ENCODE data around the gene MRM1.
"Not testable (repeated sequence)": the region's sequence is repeated elsewhere in the genome, so short reads cannot be mapped to it uniquely, and the experiment has no call there.

Gene MRM1

GRCh38 chr17:36602030-36602748, 806 bp downstream of the MRM1 start:
- no peak for DNase-seq

GRCh38 chr17:36602924-36603384, 1.6 kb downstream of the MRM1 start:
- peak; percentile 68 for DNase-seq

GRCh38 chr17:36605028-36605427, 3.6 kb downstream of the MRM1 start:
- DNase-seq, result not testable (repeated sequence)

GRCh38 chr17:36608280-36608679, 6.9 kb downstream of the MRM1 start:
- DNase-seq, result no peak

GRCh38 chr17:36608794-36609497, 7.6 kb downstream of the MRM1 start:
- peak; percentile 82 for DNase-seq

GRCh38 chr17:36609498-36609862, 8.1 kb downstream of the MRM1 start:
- no peak for DNase-seq

GRCh38 chr17:36610474-36610873, 9.1 kb downstream of the MRM1 start:
- DNase-seq, result no peak

GRCh38 chr17:36611345-36612072, 10.1 kb downstream of the MRM1 start:
- no peak for DNase-seq

- no peak for DNase-seq
Measured at GRCh38 chr17:36612323-36612722, 10.9 kb downstream of the MRM1 start.

GRCh38 chr17:36613155-36613554, 11.8 kb downstream of the MRM1 start:
- peak; percentile 61 for DNase-seq

- no peak for DNase-seq
Measured at GRCh38 chr17:36614081-36614480, 12.7 kb downstream of the MRM1 start.

GRCh38 chr17:36614933-36615332, 13.6 kb downstream of the MRM1 start:
- no peak for DNase-seq

GRCh38 chr17:36616061-36617029, 15.0 kb downstream of the MRM1 start:
- no peak for DNase-seq

- DNase-seq, result no peak
Measured at GRCh38 chr17:36617773-36618172, 16.4 kb downstream of the MRM1 start.

- DNase-seq, result peak; percentile 20
Measured at GRCh38 chr17:36623281-36623680, 21.9 kb downstream of the MRM1 start.

- DNase-seq, result no peak
Measured at GRCh38 chr17:36625188-36625587, 23.8 kb downstream of the MRM1 start.

- peak; percentile 84 for DNase-seq
Measured at GRCh38 chr17:36627101-36627500, 25.7 kb downstream of the MRM1 start.

GRCh38 chr17:36628576-36628975, 27.2 kb downstream of the MRM1 start:
- no peak for DNase-seq

- DNase-seq, result peak; percentile 61
Measured at GRCh38 chr17:36629252-36629847, 28.0 kb downstream of the MRM1 start.

GRCh38 chr17:36629970-36630502, 28.7 kb downstream of the MRM1 start:
- DNase-seq, result no peak

GRCh38 chr17:36631022-36631421, 29.6 kb downstream of the MRM1 start:
- DNase-seq, result no peak

Measured in COR-L47 (cell line).